Measurements from ENCODE around the gene FAM200A.

FAM200A gene

DNA sequence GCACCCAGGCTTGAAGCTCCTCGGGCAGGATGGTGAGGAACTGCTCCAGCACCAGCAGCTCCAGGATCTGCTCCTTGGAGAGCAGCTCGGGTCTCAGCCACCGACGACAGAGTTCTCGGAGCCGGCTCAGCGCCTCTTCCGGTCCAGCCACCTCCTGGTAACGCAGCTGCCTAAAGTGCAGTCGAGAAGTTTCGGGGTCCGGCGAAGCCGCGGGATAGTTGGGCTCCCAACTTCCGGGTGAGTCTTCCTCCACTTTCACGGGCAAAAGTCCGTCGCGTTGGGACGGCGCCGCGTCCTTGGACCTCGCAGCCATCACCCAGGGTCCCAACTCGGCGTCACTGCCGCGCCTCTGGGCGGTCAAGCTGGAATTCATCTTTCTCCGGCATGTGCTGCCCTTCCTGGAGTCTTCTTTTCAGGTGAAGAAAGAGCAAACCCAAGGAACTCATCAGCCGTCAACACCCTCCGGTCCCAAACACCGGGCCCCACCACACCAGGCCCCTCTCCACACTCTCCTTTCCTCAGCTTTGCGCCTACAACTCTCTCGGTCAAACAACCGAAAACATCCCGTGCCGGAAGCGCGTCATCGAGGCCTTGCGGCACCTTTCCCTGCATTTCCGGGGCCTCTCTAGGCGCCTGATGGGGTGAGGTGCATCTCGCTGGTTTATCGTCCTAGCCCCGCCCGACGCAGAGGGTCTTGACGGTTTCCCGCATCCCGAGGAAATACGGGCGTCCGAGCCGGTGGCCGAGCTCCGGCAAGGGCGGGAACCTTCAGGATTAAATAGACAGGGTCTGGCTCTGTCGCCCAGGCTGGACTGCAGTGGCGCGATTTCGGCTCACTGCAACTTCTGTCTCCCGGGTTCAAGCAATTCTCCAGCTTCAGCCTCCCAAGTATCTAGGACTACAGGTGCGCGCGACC, 51.9 kb downstream of the FAM200A start, which contains the start of gene ZNF394:
Gene ZNF394, minus strand, starts transcription at position 561 of the 916 bp plus-strand sequence. Its CDS starts 188 bp downstream, at position 373.
- DNase-seq = peak; percentile 91

GRCh38 chr7:99499371-99499720, 52.6 kb downstream of the FAM200A start:
- DNase-seq = peak; percentile 37

GRCh38 chr7:99498546-99498944, 53.4 kb downstream of the FAM200A start:
- no peak for DNase-seq

DNA sequence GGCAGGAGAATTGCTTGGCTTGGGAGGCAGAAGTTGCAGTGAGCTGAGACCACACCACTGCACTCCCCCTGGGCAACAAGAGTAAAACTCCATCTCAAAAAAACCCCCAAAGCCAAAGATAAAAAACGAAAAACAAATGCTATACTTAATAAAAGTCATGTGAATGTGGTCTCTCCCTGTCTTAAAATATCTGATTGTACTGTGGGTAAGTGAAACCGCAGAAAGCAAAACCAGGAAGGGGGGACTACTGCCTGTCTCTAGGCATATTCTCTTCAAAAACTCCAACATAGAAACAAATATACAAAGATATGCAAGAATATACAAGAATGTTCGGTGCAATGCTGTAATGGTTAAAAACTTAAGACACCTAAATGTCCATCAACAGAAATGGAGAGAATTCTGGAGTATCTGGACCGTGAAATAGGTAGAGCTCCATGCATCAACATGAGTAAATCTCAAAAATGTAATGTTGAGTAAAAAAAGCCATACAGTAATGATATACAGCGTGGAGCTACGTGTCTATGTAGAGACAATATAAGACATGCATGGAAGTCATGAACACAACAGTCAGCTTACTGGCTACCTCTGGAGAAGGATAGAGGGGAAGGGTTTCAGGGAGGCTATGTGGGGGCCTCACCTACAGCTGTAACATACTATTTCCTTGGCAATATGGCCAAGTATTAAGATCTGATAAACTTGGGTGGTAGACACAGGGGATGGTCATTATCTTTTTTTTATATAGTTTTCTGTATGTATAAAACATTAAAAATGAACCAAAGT, 54.0 kb downstream of the FAM200A start:
- DNase-seq = no peak
